Neural progenitor cell (in vitro differentiated cells): ENCODE results near the gene STAT4. TPM values are rescaled to one million over a fixed set of nuclear protein-coding genes. Genes with fewer than 3 reads are reported as not detected.

Source experiments
- DNase-seq: peaks from one replicate; pipeline ENCODE4 v3.0.0-alpha.2; 2016; ENCODE audit warnings: low spot score
- H2AFZ ChIP-seq: fragments of 200-600 bp; sonication (generic); replicated peaks from 2 replicates; pipeline ENCODE4 v1.6.1; 2016; ENCODE audit warnings: antibody characterized with exemption
- H3F3A ChIP-seq: fragments of 200-600 bp; sonication (generic); 2 replicates; pipeline ENCODE4 v1.6.1; 2016; ENCODE audit warnings: antibody characterized with exemption, low read depth
- H3K27ac ChIP-seq: fragments of 200-600 bp; sonication (generic); 2 replicates; pipeline ENCODE4 v1.5.1; 2016; ENCODE audit warnings: mild to moderate bottlenecking
- H3K27me3 ChIP-seq: fragments of 200-600 bp; sonication (generic); 2 replicates; pipeline ENCODE4 v1.6.1; 2016; ENCODE audit warnings: mild to moderate bottlenecking, moderate library complexity
- H3K36me3 ChIP-seq: fragments of 200-600 bp; sonication (generic); 2 replicates; pipeline ENCODE4 v1.5.1; 2016
- H3K4me1 ChIP-seq: fragments of 200-600 bp; sonication (generic); 2 replicates; pipeline ENCODE4 v1.6.1; 2016; ENCODE audit warnings: mixed run types
- H3K4me2 ChIP-seq: fragments of 200-600 bp; sonication (generic); 2 replicates; pipeline ENCODE4 v1.6.1; 2016
- H3K4me3 ChIP-seq: fragments of 200-600 bp; sonication (generic); 2 replicates; pipeline ENCODE4 v1.5.1; 2016
- H3K79me2 ChIP-seq: fragments of 200-600 bp; sonication (generic); 2 replicates; pipeline ENCODE4 v1.6.1; 2016; ENCODE audit warnings: low read depth
- H3K9ac ChIP-seq: fragments of 200-600 bp; sonication (generic); 2 replicates; pipeline ENCODE4 v1.6.1; 2016
- H3K9me3 ChIP-seq: fragments of 200-600 bp; sonication (generic); 2 replicates; pipeline ENCODE4 v1.5.1; 2016; ENCODE audit warnings: low read depth
- H4K20me1 ChIP-seq: fragments of 200-600 bp; sonication (generic); 2 replicates; pipeline ENCODE4 v1.6.1; 2016; ENCODE audit warnings: low read depth
- H3K27ac Mint-ChIP-seq: 3 replicates; pipeline ENCODE4 v1.8.0; 2021; ENCODE audit warnings: mixed read lengths
- H3K27me3 Mint-ChIP-seq: 2 replicates; pipeline ENCODE4 v1.8.0; 2022; ENCODE audit warnings: low read depth, mild to moderate bottlenecking, inconsistent platforms, moderate library complexity, mixed read lengths; ENCODE audit not compliant: insufficient read depth
- H3K36me3 Mint-ChIP-seq: 3 replicates; pipeline ENCODE4 v1.8.0; 2021; ENCODE audit warnings: mixed read lengths
- H3K4me1 Mint-ChIP-seq: 3 replicates; pipeline ENCODE4 v1.8.0; 2021; ENCODE audit warnings: mixed read lengths
- H3K4me3 Mint-ChIP-seq: 3 replicates; pipeline ENCODE4 v1.8.0; 2021; ENCODE audit warnings: mild to moderate bottlenecking, moderate library complexity, mixed read lengths
- H3K9me3 Mint-ChIP-seq: 3 replicates; pipeline ENCODE4 v1.8.0; 2020; ENCODE audit warnings: mixed read lengths
- CTCF ChIP-seq: fragments of 200-600 bp; sonication (generic); IDR thresholded peaks from 2 replicates; pipeline ENCODE4 v1.5.1; 2017; ENCODE audit warnings: antibody characterized with exemption, mild to moderate bottlenecking
- EZH2 ChIP-seq: fragments of 200-600 bp; sonication (generic); IDR thresholded peaks from 2 replicates; pipeline ENCODE4 v1.6.1; 2017; ENCODE audit warnings: antibody characterized with exemption, mild to moderate bottlenecking, moderate library complexity
- EZH2phosphoT487 ChIP-seq: fragments of 200-600 bp; sonication (generic); IDR thresholded peaks from 2 replicates; pipeline ENCODE4 v1.6.1; 2017; ENCODE audit warnings: antibody characterized with exemption
- total RNA-seq: library from RNA; depleted of rRNA; stranded (reverse); fragments of >200 nt; gene quantifications from 2 replicates; pipeline ENCODE4 v1.2.3, GENCODE V29; 2015; ENCODE audit warnings: low replicate concordance

Gene STAT4
- total RNA-seq, 1 donor from 2014 or later, result 0.32 TPM

GRCh38 chr2:191013682-191013931 is 137.2 kb downstream of the STAT4 start:
- peak overlapping the region; percentile 99 for H3K4me2 ChIP-seq
- Mint-ChIP-seq H3K36me3 (peaks cover 1% of the 10 kb centered on the region), H3K27me3 (no peaks in the 10 kb centered on the region), H3K4me1 (no peaks in the 10 kb centered on the region), H3K27ac (no peak overlapping the region), H3K9me3 (no peaks in the 10 kb centered on the region), H3K4me3 (no peak overlapping the region)
- no peak for DNase-seq
- H3K27ac ChIP-seq, result no peak overlapping the region
- peaks cover 42% of the 10 kb centered on the region for H3K27me3 ChIP-seq
- H3K9ac ChIP-seq, result peak overlapping the region; percentile 59
- H3K36me3 ChIP-seq, result peaks cover 9% of the 10 kb centered on the region
- peak overlapping the region; percentile 60 for H2AFZ ChIP-seq
- peaks cover 7% of the 10 kb centered on the region for H3K4me1 ChIP-seq
- peaks cover 20% of the 10 kb centered on the region for H3K79me2 ChIP-seq
- no peak for TF ChIP-seq CTCF
- no peak for TF ChIP-seq EZH2phosphoT487
- TF ChIP-seq EZH2, result no peak
- H3K4me3 ChIP-seq, result peak overlapping the region; percentile 77
- H3F3A ChIP-seq, result no peaks in the 10 kb centered on the region
- no peaks in the 10 kb centered on the region for H4K20me1 ChIP-seq
- H3K9me3 ChIP-seq, result no peaks in the 10 kb centered on the region

GRCh38 chr2:191012845-191013681 is 137.7 kb downstream of the STAT4 start:
- H3K27ac Mint-ChIP-seq, result no peak overlapping the region
- peak overlapping the region; percentile 59 for H3K9ac ChIP-seq
- no peaks in the 10 kb centered on the region for H3K27me3 Mint-ChIP-seq
- peaks cover 7% of the 10 kb centered on the region for H3K4me1 ChIP-seq
- no peaks in the 10 kb centered on the region for H3K9me3 Mint-ChIP-seq
- peaks cover 12% of the 10 kb centered on the region for H3K36me3 ChIP-seq
- TF ChIP-seq EZH2phosphoT487, result no peak
- TF ChIP-seq CTCF, result no peak
- no peak for TF ChIP-seq EZH2
- peak; percentile 11 for DNase-seq
- peaks cover 37% of the 10 kb centered on the region for H3K27me3 ChIP-seq
- H3F3A ChIP-seq, result no peaks in the 10 kb centered on the region
- H3K4me2 ChIP-seq, result peak overlapping the region; percentile 99
- no peaks in the 10 kb centered on the region for H3K4me1 Mint-ChIP-seq
- peak overlapping the region; percentile 60 for H2AFZ ChIP-seq
- H3K79me2 ChIP-seq, result peaks cover 20% of the 10 kb centered on the region
- H3K36me3 Mint-ChIP-seq, result peaks cover 1% of the 10 kb centered on the region
- no peaks in the 10 kb centered on the region for H4K20me1 ChIP-seq
- H3K9me3 ChIP-seq, result no peaks in the 10 kb centered on the region
- H3K4me3 ChIP-seq, result peak overlapping the region; percentile 77
- H3K4me3 Mint-ChIP-seq, result no peak overlapping the region
- no peak overlapping the region for H3K27ac ChIP-seq

GRCh38 chr2:191012346-191012745 is 138.4 kb downstream of the STAT4 start:
- H3K27ac ChIP-seq, result no peak overlapping the region
- no peaks in the 10 kb centered on the region for H3F3A ChIP-seq
- no peak for DNase-seq
- H3K9me3 Mint-ChIP-seq, result no peaks in the 10 kb centered on the region
- peaks cover 20% of the 10 kb centered on the region for H3K79me2 ChIP-seq
- H3K4me3 ChIP-seq, result no peak overlapping the region
- H4K20me1 ChIP-seq, result no peaks in the 10 kb centered on the region
- H3K36me3 ChIP-seq, result peaks cover 17% of the 10 kb centered on the region
- no peak overlapping the region for H3K27ac Mint-ChIP-seq
- H3K4me1 ChIP-seq, result peaks cover 7% of the 10 kb centered on the region
- peak overlapping the region; percentile 99 for H3K4me2 ChIP-seq
- H3K36me3 Mint-ChIP-seq, result peaks cover 1% of the 10 kb centered on the region
- H3K4me1 Mint-ChIP-seq, result no peaks in the 10 kb centered on the region
- no peaks in the 10 kb centered on the region for H3K27me3 Mint-ChIP-seq
- no peaks in the 10 kb centered on the region for H3K9me3 ChIP-seq
- TF ChIP-seq EZH2phosphoT487 (no peak), EZH2 (no peak), CTCF (no peak)
- H3K4me3 Mint-ChIP-seq, result no peak overlapping the region
- H3K9ac ChIP-seq, result no peak overlapping the region
- H2AFZ ChIP-seq, result no peak overlapping the region
- H3K27me3 ChIP-seq, result peaks cover 30% of the 10 kb centered on the region
